ENCODE data around the gene ANO2.

Gene ANO2

DNA sequence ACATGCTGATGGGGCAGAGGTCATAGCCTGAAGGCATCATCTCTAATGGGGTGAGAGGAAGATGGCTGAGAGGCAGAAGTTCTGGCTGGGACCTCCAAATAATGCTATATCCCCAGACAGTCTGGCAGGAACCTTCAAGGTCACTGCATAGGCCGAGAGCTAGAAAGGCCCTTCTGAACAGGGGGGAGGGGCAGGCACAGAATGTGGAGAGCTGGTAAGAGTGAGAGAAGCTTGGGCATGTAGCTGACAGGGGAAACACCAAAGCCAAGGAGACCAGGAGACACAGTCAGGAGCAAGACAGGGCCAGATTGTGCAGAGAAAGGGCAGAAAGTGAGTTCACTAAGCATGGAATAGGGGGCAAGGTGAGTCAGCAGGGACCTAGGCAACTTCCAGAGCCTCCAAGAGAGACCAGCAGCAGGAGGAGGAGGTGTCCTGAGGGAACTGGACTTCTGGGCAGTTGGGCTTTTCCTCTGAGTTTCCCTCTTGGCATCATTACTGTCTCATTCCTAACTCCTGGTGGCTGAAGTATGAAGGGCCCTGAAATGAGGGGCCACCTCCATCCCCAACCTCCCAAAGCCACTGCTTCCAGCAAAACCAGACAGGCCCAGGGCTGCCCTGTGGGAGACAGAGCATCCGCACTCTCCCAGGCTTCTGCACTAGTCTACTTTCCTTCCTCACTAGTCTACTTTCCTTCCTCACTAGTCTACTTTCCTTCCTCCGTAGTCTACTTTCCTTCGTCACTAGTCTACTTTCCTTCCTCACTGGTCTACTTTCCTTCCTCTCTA lies 17.1 kb downstream of the ANO2 start:
- Histone ChIP-seq H3K27me3 (replicated peaks; ENCODE audit: control insufficient read depth, insufficient read depth, low read length) (no peaks in the 10 kb centered on the region), H3K36me3 (ENCODE audit: control insufficient read depth, insufficient read depth, low read length) (no peaks in the 10 kb centered on the region), H3K4me3 (replicated peaks; ENCODE audit: low read depth, low read length) (no peak overlapping the region)
- no peak for DNase-seq (ENCODE audit: extremely low read depth, insufficient read length)
- TF ChIP-seq, protein P1, sequence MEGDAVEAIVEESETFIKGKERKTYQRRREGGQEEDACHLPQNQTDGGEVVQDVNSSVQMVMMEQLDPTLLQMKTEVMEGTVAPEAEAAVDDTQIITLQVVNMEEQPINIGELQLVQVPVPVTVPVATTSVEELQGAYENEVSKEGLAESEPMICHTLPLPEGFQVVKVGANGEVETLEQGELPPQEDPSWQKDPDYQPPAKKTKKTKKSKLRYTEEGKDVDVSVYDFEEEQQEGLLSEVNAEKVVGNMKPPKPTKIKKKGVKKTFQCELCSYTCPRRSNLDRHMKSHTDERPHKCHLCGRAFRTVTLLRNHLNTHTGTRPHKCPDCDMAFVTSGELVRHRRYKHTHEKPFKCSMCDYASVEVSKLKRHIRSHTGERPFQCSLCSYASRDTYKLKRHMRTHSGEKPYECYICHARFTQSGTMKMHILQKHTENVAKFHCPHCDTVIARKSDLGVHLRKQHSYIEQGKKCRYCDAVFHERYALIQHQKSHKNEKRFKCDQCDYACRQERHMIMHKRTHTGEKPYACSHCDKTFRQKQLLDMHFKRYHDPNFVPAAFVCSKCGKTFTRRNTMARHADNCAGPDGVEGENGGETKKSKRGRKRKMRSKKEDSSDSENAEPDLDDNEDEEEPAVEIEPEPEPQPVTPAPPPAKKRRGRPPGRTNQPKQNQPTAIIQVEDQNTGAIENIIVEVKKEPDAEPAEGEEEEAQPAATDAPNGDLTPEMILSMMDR (IDR thresholded peaks at IDR 0.05; ENCODE audit: insufficient read depth, low read length, poor library complexity, severe bottlenecking) = no peak

DNA sequence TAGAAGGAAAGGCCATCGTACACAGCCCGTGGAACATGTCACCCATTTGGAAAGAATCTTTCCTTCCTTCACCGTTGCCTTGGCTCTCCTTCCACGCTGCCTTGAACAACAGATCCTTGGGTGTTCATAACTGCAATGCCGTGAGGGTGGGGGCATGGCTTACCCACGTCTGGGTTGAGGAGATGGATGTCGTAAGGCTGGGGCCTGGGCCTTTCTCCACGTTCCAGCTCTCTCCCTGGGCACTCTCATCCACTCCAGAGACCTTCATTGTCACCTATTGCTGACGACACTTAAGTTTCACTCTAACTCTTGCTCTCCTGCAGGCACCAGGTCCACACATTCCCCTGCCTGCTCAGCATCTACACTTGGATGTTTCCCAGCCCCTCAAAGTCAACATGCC lies 19.4 kb downstream of the ANO2 start:
- no peaks in the 10 kb centered on the region; the same call in 1 of the 2 replicates for H3K27me3 ChIP-seq (replicated peaks; ENCODE audit: control insufficient read depth, insufficient read depth, low read length)
- no peaks in the 10 kb centered on the region for H3K36me3 ChIP-seq (ENCODE audit: control insufficient read depth, insufficient read depth, low read length)
- no peak overlapping the region for H3K4me3 ChIP-seq (replicated peaks; ENCODE audit: low read depth, low read length)
- DNase-seq (ENCODE audit: extremely low read depth, insufficient read length) = no peak
- TF ChIP-seq, protein P1 (IDR thresholded peaks at IDR 0.05; ENCODE audit: insufficient read depth, low read length, poor library complexity, severe bottlenecking) = no peak

DNA sequence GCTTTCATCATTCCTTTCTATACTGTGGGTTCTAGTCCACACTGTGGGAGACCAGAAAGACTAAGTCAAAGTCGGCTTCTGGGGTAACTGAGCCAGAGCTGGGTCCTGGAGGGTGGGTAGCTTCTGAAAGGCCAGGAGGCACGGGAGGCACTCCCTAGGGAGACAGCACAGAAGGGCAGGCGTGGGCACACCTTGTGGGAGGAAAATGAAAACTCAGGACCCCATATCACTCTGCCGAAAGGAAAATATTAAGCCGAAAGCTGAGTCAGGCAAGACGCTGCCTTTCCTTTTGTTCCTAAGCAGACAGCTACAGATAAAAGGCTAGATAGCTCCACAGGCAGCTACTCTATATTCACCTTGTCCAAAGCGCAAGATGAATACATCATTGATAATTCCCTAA lies 20.7 kb downstream of the ANO2 start:
- no peak for DNase-seq (ENCODE audit: extremely low read depth, insufficient read length)
- Histone ChIP-seq H3K27me3 (replicated peaks; ENCODE audit: control insufficient read depth, insufficient read depth, low read length) (no peaks in the 10 kb centered on the region; the same call in 1 of the 2 replicates), H3K4me3 (replicated peaks; ENCODE audit: low read depth, low read length) (no peak overlapping the region), H3K36me3 (ENCODE audit: control insufficient read depth, insufficient read depth, low read length) (no peaks in the 10 kb centered on the region)
- TF ChIP-seq, protein P1 (IDR thresholded peaks at IDR 0.05; ENCODE audit: insufficient read depth, low read length, poor library complexity, severe bottlenecking) = no peak

DNA sequence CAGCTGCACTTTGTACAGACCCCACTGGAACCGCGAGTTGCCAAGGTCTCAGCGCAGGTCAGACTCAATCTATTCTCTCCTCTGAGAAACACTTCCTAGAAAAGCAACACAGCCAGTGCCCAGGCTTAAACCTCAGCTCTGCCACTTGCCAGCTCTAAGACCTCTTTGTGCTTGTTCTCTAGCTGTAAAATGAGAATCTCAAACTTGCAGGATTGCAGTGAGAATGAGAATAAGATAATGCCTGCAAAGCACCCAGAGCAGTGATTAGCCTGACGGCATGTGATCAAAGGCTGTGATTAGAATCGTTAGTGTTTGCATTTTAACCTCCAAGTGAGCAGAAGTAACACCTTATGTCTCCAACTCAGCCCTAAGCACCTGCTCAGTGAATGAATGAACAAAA lies 21.3 kb downstream of the ANO2 start:
- Histone ChIP-seq H3K36me3 (ENCODE audit: control insufficient read depth, insufficient read depth, low read length) (no peaks in the 10 kb centered on the region), H3K4me3 (replicated peaks; ENCODE audit: low read depth, low read length) (no peak overlapping the region)

DNA sequence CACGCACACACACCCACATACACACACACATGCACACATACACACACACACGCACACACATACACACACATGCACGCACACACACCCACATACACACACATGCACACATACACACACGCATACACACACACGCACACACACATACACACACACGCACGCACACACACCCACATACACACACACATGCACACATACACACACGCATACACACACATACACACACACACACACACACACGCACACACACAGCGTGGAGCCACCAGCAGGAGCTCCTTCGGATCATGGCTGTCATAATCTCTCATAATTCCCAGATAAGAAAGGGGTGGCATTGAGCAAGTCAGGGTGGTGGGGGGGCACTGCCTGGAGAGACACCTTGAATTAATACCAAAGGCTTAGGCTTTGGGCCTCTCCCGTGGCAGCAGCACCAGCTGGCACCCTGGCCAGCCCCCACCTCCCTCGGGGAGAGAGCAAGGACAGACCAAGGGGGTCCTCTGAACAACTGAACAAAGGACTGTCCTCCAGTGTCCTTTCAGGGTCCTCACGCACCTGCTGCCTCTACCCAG lies 21.9 kb downstream of the ANO2 start:
- no peaks in the 10 kb centered on the region for H3K36me3 ChIP-seq (ENCODE audit: control insufficient read depth, insufficient read depth, low read length)
- no peak for DNase-seq (ENCODE audit: extremely low read depth, insufficient read length)
- H3K27me3 ChIP-seq (replicated peaks; ENCODE audit: control insufficient read depth, insufficient read depth, low read length) = no peaks in the 10 kb centered on the region; the same call in 1 of the 2 replicates
- no peak overlapping the region for H3K4me3 ChIP-seq (replicated peaks; ENCODE audit: low read depth, low read length)
- TF ChIP-seq, protein P1 (IDR thresholded peaks at IDR 0.05; ENCODE audit: insufficient read depth, low read length, poor library complexity, severe bottlenecking) = no peak

More for the DNA sequence above, 21.3 kb downstream of the ANO2 start:
- no peaks in the 10 kb centered on the region; the same call in 1 of the 2 replicates for H3K27me3 ChIP-seq (replicated peaks; ENCODE audit: control insufficient read depth, insufficient read depth, low read length)
- TF ChIP-seq, protein P1 (IDR thresholded peaks at IDR 0.05; ENCODE audit: insufficient read depth, low read length, poor library complexity, severe bottlenecking) = no peak
- DNase-seq (ENCODE audit: extremely low read depth, insufficient read length) = no peak

Measured in GM06990 (cell line).